SU-DHL-6 (cell line): Measurements from ENCODE around the gene TSPAN33.

Source experiments
- H2AFZ ChIP-seq: fragments of 200-600 bp; sonication (generic); 2 replicates; pipeline ENCODE4 v1.6.1; 2014; ENCODE audit warnings: low read depth, mild to moderate bottlenecking, moderate library complexity, mixed read lengths, antibody characterized with exemption, low read length; ENCODE audit not compliant: severe bottlenecking
- H3F3A ChIP-seq: fragments of 200-600 bp; shearing (Covaris generic); 2 replicates; pipeline ENCODE4 v1.6.0; 2016; ENCODE audit warnings: antibody characterized with exemption, mild to moderate bottlenecking; ENCODE audit not compliant: insufficient read depth
- H3K27ac ChIP-seq: fragments of 200-600 bp; sonication (generic); 2 replicates; pipeline ENCODE4 v1.5.1; 2016; ENCODE audit warnings: low read depth, mild to moderate bottlenecking, low read length, moderate library complexity, mixed read lengths
- H3K27me3 ChIP-seq: fragments of 200-600 bp; sonication (generic), shearing (Covaris generic); 2 replicates; pipeline ENCODE4 v1.6.0; 2014; ENCODE audit warnings: mild to moderate bottlenecking, low read length
- H3K36me3 ChIP-seq: fragments of 200-600 bp; sonication (generic); 2 replicates; pipeline ENCODE4 v1.6.1; 2014; ENCODE audit warnings: mild to moderate bottlenecking, low read length, mixed read lengths
- H3K4me2 ChIP-seq: fragments of 300-600, 200-600 bp; shearing (Covaris generic), sonication (generic); 2 replicates; pipeline ENCODE4 v1.6.0; 2014; ENCODE audit warnings: low read length, low read depth, mild to moderate bottlenecking; ENCODE audit not compliant: poor library complexity, severe bottlenecking
- H3K4me3 ChIP-seq: fragments of 200-600 bp; sonication (generic); 2 replicates; pipeline ENCODE4 v1.5.1; 2014; ENCODE audit warnings: antibody characterized with exemption, low read length, mild to moderate bottlenecking, mixed read lengths; ENCODE audit not compliant: insufficient read depth, poor library complexity, severe bottlenecking
- H3K79me2 ChIP-seq: fragments of 200-600 bp; sonication (generic); 2 replicates; pipeline ENCODE4 v1.6.1; 2014; ENCODE audit warnings: mild to moderate bottlenecking, low read length, moderate library complexity; ENCODE audit not compliant: insufficient read depth
- H3K9ac ChIP-seq: fragments of 200-600 bp; sonication (generic); 2 replicates; pipeline ENCODE4 v1.7.0; 2014; ENCODE audit warnings: mild to moderate bottlenecking, low read length
- H3K9me2 ChIP-seq: fragments of 200-600 bp; sonication (generic); replicated peaks from 2 replicates; pipeline ENCODE4 v1.6.1; 2014; ENCODE audit warnings: low read length; ENCODE audit not compliant: insufficient read depth
- H3K9me3 ChIP-seq: fragments of 200-600 bp; sonication (generic); 2 replicates; pipeline ENCODE4 v1.6.1; 2014; ENCODE audit warnings: low read length, mixed read lengths; ENCODE audit not compliant: insufficient read depth
- H4K20me1 ChIP-seq: fragments of 200-600 bp; sonication (generic); 2 replicates; pipeline ENCODE4 v1.6.1; 2014; ENCODE audit warnings: low read depth, mild to moderate bottlenecking, antibody characterized with exemption, low read length, moderate library complexity, mixed read lengths
- EZH2phosphoT487 ChIP-seq: fragments of 200-600 bp; sonication (generic), shearing (Covaris generic); conservative IDR thresholded peaks from 2 replicates; pipeline ENCODE4 v1.6.1; 2018; ENCODE audit warnings: mild to moderate bottlenecking, antibody characterized with exemption, low read length, moderate library complexity, mixed read lengths
- TF ChIP-seq, protein P1 (sequence below): fragments of 200-600 bp; sonication (generic); IDR thresholded peaks from one replicate; pipeline ENCODE4 v1.5.1; 2017; ENCODE audit warnings: antibody characterized with exemption, mild to moderate bottlenecking, low read length, moderate library complexity; ENCODE audit not compliant: insufficient read depth, poor library complexity, severe bottlenecking

Gene TSPAN33

DNA sequence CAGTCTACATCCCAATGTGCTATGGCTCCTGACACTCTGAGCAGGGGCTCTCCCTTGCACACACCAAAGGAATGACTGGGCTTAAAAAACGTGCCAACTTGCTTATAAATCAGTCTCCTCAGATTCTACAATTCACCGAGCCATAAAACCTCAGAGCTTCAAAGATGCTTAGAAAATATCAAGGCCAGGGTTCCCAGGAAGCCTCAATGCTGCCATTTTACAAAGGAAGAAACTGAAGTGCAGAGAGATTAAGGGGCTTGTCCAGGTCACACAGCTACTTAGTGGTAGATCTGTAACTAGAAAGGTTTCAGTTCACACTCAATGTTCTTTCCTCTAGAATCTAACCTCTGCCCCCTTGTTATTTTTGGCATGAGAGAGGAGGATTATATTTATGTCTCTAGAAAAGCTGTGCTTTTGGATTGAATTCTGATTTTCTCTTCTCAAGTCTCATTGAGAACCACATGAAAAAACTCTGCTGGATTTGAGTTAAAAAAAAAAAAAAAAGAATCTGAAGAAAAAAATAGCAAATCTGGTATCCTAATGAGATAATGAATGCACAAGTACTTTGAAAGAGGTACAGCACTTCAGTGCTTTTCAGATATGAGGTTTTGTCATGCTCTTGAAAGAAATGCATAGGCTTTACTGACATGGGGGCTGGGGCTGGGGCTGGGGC, 22.3 kb upstream of the TSPAN33 start:
- H3K9ac ChIP-seq: peak overlapping the region; percentile 2; the same call in 1 of the 2 replicates
- H3K27me3 ChIP-seq: no peaks in the 10 kb centered on the region
- H3K27ac ChIP-seq: 0 out of 2 replicates have a peak overlapping the region, but pooled peaks have one; percentile 20
- no peaks in the 10 kb centered on the region for H3K79me2 ChIP-seq
- peaks cover 8% of the 10 kb centered on the region; the same call in 1 of the 2 replicates for H3K9me3 ChIP-seq
- peak overlapping the region; percentile 17 for H2AFZ ChIP-seq
- H4K20me1 ChIP-seq: no peaks in the 10 kb centered on the region
- H3K36me3 ChIP-seq: no peaks in the 10 kb centered on the region
- H3K4me2 ChIP-seq: peak overlapping the region; percentile 16
- H3K9me2 ChIP-seq: no peaks in the 10 kb centered on the region
- TF ChIP-seq EZH2phosphoT487: no peak
- TF ChIP-seq, protein P1, sequence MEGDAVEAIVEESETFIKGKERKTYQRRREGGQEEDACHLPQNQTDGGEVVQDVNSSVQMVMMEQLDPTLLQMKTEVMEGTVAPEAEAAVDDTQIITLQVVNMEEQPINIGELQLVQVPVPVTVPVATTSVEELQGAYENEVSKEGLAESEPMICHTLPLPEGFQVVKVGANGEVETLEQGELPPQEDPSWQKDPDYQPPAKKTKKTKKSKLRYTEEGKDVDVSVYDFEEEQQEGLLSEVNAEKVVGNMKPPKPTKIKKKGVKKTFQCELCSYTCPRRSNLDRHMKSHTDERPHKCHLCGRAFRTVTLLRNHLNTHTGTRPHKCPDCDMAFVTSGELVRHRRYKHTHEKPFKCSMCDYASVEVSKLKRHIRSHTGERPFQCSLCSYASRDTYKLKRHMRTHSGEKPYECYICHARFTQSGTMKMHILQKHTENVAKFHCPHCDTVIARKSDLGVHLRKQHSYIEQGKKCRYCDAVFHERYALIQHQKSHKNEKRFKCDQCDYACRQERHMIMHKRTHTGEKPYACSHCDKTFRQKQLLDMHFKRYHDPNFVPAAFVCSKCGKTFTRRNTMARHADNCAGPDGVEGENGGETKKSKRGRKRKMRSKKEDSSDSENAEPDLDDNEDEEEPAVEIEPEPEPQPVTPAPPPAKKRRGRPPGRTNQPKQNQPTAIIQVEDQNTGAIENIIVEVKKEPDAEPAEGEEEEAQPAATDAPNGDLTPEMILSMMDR: no peak
- H3K4me3 ChIP-seq: no peak overlapping the region
- no peaks in the 10 kb centered on the region for H3F3A ChIP-seq

DNA sequence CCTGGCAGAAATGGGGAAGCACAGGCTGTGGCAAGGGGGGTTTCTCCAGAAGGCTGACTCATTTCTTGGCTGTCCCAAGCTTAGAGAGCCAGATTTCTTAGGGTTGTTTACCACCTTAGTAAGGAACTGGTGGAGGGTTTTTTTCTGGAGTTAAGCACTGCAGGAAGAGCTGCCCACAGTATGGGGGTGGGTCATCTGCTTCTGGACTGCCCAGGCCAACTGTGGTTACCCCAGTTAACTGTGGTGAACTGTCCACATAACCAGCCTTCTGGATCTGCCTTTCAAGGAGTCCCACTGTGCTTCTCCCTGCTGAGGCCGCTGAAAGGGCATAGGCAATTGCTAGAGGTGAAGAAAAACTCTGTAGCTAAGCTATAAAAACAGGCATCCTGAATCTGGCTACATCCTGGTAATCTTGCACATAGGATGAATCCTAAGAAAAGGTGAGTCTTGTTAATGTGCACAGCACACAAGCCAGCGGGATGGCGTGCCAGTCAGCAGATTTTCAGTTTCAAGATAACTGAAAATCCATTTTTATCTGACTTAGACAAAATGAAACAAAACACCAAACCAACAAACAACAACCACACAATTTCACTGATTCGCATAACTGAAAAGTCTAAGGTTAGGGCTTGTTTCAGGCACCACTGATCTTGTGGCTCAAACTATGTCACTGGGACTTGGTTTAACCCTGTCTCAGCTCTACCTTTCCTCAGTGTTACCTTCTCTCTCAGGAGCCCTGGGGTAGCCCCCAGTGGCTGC, 21.6 kb upstream of the TSPAN33 start:
- no peaks in the 10 kb centered on the region for H3F3A ChIP-seq
- peaks cover 8% of the 10 kb centered on the region; the same call in 1 of the 2 replicates for H3K9me3 ChIP-seq
- no peak overlapping the region for H2AFZ ChIP-seq
- no peaks in the 10 kb centered on the region for H3K27me3 ChIP-seq
- peak overlapping the region; percentile 2; the same call in 1 of the 2 replicates for H3K9ac ChIP-seq
- H3K36me3 ChIP-seq: no peaks in the 10 kb centered on the region
- TF ChIP-seq, protein P1: no peak
- TF ChIP-seq EZH2phosphoT487: no peak
- H3K4me2 ChIP-seq: peak overlapping the region; percentile 16
- no peak overlapping the region for H3K4me3 ChIP-seq
- H3K27ac ChIP-seq: no peak overlapping the region
- H3K9me2 ChIP-seq: no peaks in the 10 kb centered on the region
- no peaks in the 10 kb centered on the region for H3K79me2 ChIP-seq
- no peaks in the 10 kb centered on the region for H4K20me1 ChIP-seq

DNA sequence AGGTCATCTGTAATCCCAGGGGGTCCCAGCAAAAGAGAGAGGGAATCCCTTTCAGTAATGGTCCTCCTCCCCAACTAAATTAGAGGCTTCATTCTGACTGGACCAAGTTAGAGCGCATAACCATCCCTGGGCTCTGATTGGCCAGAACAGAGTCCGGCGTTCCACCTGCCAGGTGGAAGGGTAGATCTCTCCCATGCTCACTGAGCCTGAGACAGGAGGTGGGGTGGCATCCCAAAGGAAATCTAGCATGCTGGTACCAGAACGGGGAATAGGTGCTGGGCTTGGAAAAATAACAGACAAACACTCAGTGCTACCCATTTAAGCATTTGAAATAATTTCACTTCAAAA, 21.0 kb upstream of the TSPAN33 start:
- Histone ChIP-seq H3K9ac (no peak overlapping the region), H4K20me1 (no peaks in the 10 kb centered on the region)
- TF ChIP-seq, protein P1: no peak
- TF ChIP-seq EZH2phosphoT487: no peak

More for the DNA sequence above, 21.0 kb upstream of the TSPAN33 start:
- Histone ChIP-seq H3K9me2 (no peaks in the 10 kb centered on the region), H2AFZ (no peak overlapping the region), H3K79me2 (no peaks in the 10 kb centered on the region), H3K4me2 (no peak overlapping the region), H3K4me3 (no peak overlapping the region), H3K27ac (no peak overlapping the region), H3K27me3 (no peaks in the 10 kb centered on the region), H3K9me3 (peaks cover 8% of the 10 kb centered on the region; the same call in 1 of the 2 replicates), H3K36me3 (no peaks in the 10 kb centered on the region), H3F3A (no peaks in the 10 kb centered on the region)
